ELR (cell line): ENCODE data around the gene ZWILCH.
"Not testable (repeated sequence)": the region's sequence is repeated elsewhere in the genome, so short reads cannot be mapped to it uniquely, and the experiment has no call there.

Experiments
- DNase-seq: peaks from one replicate; pipeline ENCODE4 v3.0.0-alpha.2; 2015; ENCODE audit warnings: low read depth

The ZWILCH gene

DNA sequence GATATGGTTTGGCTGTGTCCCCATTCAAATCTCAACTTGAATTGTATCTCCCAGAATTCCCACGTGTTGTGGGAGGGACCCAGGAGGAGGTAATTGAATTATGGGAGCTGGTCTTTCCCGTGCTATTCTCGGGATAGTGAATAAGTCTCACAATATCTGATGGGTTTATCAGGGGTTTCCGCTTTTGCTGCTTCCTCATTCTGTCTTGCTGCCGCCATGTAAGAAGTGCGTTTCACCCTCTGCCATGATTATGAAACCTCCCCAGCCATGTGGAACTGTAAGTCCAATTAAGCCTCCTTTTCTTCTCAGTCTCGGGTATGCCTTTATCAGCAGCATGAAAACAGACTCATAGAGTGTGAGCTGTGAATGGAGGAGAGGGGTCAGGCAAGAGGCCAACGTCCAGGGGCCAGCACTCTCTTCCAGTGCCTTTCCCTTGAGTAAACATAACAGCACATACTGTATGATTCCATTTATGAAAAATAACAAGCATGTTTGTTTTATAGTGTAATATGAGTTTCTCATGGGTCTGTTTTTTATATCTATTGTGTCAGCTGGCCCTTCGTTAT is 76.9 kb downstream of the ZWILCH start:
- no peak for DNase-seq

- no peak for DNase-seq
These were observed 81.2 kb downstream of the ZWILCH start for GRCh38 chr15:66586155-66586976.

DNA sequence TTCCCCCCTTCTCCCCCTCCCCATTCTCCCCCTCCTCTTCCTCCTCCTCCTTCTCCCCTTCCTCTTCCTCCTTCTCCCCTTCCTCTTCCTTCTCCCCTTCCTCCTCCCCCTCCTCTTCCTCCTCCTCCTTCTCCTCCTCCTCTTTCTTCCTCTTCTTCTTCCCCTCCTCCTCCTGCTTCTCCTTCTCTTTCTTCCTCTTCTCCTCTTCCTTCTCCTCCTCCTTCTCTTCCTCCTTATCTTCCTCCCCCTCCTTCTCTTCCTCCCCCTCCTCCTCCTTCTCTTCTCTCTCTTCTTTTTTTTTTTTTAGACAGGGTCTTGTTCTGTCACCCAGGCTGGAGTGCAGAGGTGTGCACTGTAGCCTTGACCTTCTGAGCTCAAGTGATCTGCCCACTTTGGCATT is 81.9 kb downstream of the ZWILCH start:
- no peak for DNase-seq

GRCh38 chr15:66587749-66588148 is 82.6 kb downstream of the ZWILCH start:
- no peak for DNase-seq

GRCh38 chr15:66588537-66588936 is 83.4 kb downstream of the ZWILCH start:
- peak; percentile 11 for DNase-seq

- DNase-seq: no peak
These were observed 83.8 kb downstream of the ZWILCH start for GRCh38 chr15:66588971-66589370.

- DNase-seq: not testable (repeated sequence)
These were observed 84.3 kb downstream of the ZWILCH start for GRCh38 chr15:66589429-66589828.

- no peak for DNase-seq
These were observed 85.3 kb downstream of the ZWILCH start for GRCh38 chr15:66590435-66590834.

DNA sequence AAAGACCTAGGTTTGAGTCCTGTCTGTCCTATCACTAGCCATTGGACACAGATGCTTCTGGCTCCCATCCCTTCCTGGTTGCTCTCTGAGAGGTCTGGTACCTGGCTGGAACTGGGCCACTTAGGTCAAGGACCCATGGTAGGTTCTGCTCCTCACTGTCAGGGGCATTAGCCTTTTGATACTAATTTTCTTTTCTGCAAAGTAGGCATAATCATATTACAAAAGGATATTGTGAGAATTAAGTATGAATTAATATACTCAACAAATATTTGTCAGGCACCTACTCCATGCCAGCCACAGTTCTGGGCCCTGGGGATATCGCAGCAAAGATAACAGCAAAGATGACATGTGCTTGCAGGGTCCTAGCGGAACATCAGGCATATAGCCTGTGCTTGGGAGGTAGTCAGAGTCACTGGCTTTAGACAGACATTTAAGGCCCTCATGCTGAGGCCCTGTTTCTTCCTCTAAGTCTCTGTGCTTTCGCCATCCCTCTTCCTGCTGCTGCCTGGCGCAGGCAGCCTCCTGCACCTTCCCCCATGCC is 86.3 kb downstream of the ZWILCH start:
- DNase-seq: no peak

- DNase-seq: no peak
These were observed 87.5 kb downstream of the ZWILCH start for GRCh38 chr15:66592505-66593218.

DNA sequence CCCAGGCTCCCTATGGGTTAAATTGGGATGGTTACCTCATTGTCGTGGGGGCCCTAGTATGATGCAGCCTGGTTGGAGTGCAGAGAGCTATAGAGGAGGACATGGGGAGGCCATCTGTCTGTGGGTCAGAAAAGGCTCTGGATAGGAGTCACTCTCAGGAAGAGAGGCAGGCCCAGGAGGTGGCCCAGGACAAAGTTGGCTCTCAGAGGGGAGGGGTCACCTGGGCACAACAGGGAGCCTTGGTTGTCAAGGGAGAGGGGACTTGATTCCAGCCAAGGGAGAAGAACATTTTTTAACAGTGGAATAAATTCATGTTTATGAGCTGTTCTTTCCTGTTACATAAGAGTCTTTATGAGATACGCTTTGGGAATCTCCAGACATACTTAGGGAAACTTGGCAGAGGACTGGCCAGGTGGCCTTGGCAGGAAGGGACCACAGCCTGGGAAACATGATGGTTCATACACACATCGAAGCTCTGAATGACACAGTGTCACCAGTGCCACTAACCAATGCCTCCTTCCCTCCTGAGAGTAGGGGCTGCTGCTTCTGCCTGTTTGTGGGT is 88.2 kb downstream of the ZWILCH start:
- DNase-seq: no peak

- DNase-seq: no peak
These were observed 89.2 kb downstream of the ZWILCH start for GRCh38 chr15:66594344-66594743.

DNA sequence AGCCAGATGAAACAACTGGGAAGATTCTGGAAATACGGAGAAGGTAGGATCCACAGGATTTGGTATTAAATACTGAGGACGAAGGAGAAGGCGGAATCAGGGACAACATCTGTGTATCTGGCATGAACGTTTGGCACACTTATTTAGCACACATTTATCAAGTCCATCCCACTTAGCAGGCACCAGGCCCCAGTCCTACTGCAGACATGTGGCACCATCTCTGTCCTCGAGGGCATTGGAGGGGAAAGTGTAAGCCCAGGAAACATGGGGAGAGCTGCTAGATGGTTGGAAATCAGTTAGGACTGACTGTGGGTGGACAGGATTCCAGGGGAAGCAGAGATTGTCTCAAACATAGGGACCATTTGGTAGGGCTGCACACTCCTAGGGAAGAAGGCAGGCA is 89.7 kb downstream of the ZWILCH start:
- no peak for DNase-seq

DNA sequence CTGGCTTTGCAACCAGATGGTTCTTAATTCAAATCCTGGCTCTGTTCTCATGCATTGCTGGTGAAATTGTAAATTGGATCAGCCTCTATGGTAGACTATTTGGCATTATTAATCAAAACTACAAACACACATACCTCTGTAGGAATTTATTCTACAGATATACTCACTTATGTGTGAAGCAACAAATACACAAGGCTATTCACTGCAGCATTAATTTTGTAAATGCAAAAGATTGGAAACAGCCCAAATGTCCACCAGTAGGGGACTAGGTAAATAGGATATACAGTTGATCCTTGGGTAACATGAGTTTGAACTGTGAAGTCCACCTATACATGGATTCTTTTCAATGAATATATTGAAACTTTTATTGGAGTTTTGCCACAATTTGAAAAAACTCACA is 90.2 kb downstream of the ZWILCH start:
- no peak for DNase-seq

DNA sequence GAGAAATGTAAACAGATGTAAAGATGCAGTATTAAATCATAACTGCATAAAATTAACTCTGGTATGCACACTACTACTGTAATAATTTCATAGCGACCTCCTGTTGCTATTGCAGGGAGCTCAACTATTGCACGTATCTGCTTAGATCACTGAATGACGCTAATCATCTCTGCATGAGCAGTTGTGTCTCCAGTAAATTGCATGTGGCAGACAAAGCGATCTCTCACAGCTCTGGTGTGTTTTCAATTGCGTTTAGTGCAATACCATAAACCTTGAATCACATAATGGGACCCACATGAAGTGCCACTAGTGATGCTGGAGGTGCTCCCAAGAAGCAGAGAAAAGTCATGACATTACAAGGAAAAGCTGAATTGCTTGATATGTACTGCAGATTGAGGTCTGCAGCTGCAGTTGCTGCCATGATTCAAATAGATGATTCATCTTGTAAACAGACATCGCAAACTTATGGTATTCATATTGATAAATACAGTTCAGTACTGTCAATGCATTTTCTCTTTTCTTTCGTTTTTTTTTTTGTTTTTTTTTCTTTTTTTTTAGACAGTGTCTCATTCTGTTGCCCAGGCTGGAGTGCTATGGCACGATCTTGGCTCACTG is 90.9 kb downstream of the ZWILCH start:
- DNase-seq: peak; percentile 49

DNA sequence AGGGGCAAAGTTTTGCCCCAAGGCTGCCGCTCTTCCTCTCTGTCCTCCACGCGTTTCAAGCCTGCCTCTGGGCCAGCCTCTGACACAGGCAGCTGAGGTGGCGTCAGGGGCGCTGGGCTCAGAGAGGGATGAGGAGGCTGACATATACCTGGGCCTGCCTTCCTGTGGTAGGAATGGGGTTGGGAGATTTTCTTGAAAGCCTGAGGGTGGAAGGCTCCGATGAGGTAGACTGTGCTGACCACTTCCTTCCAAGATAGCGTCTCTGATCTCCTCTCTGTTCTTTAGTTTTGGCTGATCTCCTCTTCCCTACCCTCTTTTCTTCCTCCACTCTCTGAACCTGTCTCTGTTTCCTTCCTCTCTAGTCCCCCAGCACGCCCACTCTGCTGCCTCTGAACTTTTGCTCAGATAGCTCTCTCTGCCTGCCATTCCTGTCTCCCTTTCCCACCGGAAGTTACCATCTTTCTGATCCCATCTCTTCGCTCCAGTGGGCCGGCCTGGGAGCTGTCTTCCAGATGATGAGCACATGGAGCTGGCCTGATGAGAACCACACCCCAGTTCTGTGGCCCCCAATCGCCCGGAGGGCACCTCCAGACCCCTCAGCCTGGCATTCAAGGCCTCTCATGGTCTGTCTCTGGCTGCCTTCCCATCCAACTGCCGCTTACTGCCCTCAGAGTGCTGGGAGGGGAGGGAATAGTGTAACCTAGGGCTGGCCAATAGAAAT is 93.1 kb downstream of the ZWILCH start:
- DNase-seq: no peak
